GM10266 (cell line): ENCODE measurements around the gene ERBB4.

Source experiments
- DNase-seq: peaks from one replicate; pipeline ENCODE4 v3.0.0; 2012; ENCODE audit errors: extremely low spot score
- TF ChIP-seq, protein P1 (sequence below): IDR thresholded peaks from 2 replicates; pipeline ENCODE4 v1.5.1; 2012; ENCODE audit warnings: mild to moderate bottlenecking, low read depth; ENCODE audit not compliant: control insufficient read depth, insufficient read depth; ENCODE audit errors: missing control alignments

ERBB4 gene

DNA sequence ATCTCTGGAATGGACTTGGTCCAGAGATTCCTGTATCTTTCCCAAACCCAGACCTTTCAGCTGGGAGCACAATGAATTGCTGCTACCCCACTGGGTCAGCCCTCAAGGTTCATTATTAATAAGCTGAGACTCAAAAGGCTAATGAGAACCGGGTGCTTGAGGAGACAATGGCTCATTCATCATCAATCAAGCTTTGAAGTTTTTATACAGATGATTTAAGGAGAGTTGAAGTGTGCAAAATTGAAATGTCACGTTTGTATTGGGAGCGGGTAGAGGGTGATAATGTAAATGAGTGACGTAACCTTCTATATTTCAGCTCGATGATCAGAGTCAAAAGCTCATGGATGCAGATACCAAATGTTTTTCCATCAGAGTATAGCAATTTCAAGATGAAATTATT, 744.9 kb downstream of the ERBB4 start:
- TF ChIP-seq, protein P1, sequence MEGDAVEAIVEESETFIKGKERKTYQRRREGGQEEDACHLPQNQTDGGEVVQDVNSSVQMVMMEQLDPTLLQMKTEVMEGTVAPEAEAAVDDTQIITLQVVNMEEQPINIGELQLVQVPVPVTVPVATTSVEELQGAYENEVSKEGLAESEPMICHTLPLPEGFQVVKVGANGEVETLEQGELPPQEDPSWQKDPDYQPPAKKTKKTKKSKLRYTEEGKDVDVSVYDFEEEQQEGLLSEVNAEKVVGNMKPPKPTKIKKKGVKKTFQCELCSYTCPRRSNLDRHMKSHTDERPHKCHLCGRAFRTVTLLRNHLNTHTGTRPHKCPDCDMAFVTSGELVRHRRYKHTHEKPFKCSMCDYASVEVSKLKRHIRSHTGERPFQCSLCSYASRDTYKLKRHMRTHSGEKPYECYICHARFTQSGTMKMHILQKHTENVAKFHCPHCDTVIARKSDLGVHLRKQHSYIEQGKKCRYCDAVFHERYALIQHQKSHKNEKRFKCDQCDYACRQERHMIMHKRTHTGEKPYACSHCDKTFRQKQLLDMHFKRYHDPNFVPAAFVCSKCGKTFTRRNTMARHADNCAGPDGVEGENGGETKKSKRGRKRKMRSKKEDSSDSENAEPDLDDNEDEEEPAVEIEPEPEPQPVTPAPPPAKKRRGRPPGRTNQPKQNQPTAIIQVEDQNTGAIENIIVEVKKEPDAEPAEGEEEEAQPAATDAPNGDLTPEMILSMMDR, result no peak
- no peak for DNase-seq

GRCh38 chr2:211789982-211790381, 748.6 kb downstream of the ERBB4 start:
- TF ChIP-seq, protein P1, result no peak

DNA sequence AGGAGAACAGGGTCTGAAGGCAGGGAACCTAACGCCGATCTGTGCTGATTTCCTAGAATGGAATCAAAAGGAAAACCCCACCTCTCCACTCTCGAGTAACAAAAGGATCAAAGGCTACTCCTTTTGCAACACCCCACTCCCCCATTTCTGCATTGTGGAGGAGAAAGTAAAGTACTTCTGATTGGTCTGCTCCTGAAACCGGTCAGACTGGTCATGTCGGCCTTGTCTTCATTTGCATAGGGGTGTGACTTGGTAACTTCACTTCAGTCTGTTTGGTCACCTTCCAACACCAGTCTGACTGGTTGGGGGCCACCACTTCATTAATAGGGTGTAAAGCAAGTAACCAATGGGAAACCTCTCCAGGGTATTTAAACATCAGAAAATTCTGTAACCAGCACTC, 771.9 kb downstream of the ERBB4 start:
- no peak for DNase-seq
- TF ChIP-seq, protein P1, result no peak

More at GRCh38 chr2:211789982-211790381, 748.6 kb downstream of the ERBB4 start:
- DNase-seq, result no peak

DNA sequence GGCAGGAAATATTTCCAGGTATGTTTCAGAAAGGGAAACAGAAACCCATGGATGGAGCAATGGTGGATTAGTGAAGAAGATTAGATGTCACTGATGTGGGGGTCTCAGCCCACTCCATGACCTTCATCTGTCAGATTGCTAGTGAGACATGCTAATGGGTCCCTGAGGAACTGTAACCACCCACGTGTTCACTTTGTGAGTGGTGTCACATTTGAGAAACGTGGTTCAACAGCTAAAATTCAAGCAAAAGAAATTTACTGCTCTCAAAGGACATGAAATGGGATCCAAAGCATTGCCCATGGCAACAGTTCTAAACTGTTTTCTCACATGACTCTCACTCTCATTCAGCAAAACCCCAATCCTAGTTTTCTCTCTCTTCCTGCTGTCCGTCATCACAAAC, 776.1 kb downstream of the ERBB4 start:
- TF ChIP-seq, protein P1, result no peak
- no peak for DNase-seq

GRCh38 chr2:211760103-211760502, 778.5 kb downstream of the ERBB4 start:
- TF ChIP-seq, protein P1, result no peak
- no peak for DNase-seq

- TF ChIP-seq, protein P1, result no peak
- DNase-seq, result no peak
Observed at GRCh38 chr2:211756266-211756665, 782.3 kb downstream of the ERBB4 start.

GRCh38 chr2:211755187-211755586, 783.4 kb downstream of the ERBB4 start:
- TF ChIP-seq, protein P1, result no peak
- no peak for DNase-seq

DNA sequence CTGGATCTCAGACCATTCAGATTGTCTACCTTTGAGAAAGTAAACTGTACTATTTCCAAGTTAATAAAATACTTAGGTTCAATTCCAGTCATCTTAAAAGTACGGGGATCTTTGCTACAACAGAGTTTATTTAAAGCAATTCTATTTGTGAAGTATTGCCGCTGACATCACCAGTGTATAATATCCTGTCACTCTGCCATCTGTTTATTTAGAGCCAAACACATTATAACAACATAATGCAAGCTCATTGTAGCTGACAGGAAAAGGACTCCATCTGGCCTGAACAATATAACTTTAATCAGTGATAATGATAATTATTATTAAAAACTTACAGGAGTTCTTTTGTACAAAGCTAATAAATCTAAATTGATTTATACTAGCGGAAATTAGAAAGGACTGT, 786.8 kb downstream of the ERBB4 start:
- TF ChIP-seq, protein P1, result no peak
- no peak for DNase-seq
